Measurements from ENCODE around the gene CST9L. TPM values are rescaled to one million over a fixed set of nuclear protein-coding genes. Genes with fewer than 3 reads are reported as not detected.

Gene CST9L
- polyA plus RNA-seq, 2 of the 4 experiments (the other 2 are of a cell fraction) = not detected

- H3K27ac ChIP-seq = no peak overlapping the region
- FAIRE-seq (no peak), DNase-seq (ENCODE audit: low read depth in 1 of 2, low spot score in 1 of 2) (no peak), ATAC-seq (no peak)
- 10% methylated on average over 5 of the region's 5 CpGs for WGBS (ENCODE audit: missing lambda C conversion rate)
- H3K4me3 ChIP-seq = no peak overlapping the region
- no peak overlapping the region for H3K4me2 ChIP-seq
- no peaks in the 10 kb centered on the region for H3K4me1 ChIP-seq
- ChIA-PET POLR2A (no interaction called here), CTCF (interaction anchor here (0.7 to 2.1 kb wide), 2 partner anchors 106 to 1739 kb away, joined by 3 to 6 read pairs; no protein-coding TSS in a partner anchor)
- no peaks in the 10 kb centered on the region for H3K9me3 ChIP-seq
- TF ChIP-seq PHF8 (IDR thresholded peaks at IDR 0.05; ENCODE audit: borderline replicate concordance, low read depth) = no peak
- no peak for TF ChIP-seq RAD21 (conservative IDR thresholded peaks at IDR 0.05 in 1 of 2, IDR thresholded peaks at IDR 0.05 in 1 of 2)
- no peak for TF ChIP-seq CBX8 (IDR thresholded peaks at IDR 0.05)
- TF ChIP-seq ZC3H11A (IDR thresholded peaks at IDR 0.05) = no peak
- TF ChIP-seq MAX (IDR thresholded peaks at IDR 0.05) = no peak
- no peak for TF ChIP-seq GATA3 (IDR thresholded peaks at IDR 0.05; ENCODE audit: borderline replicate concordance)
- TF ChIP-seq CBX2 (IDR thresholded peaks at IDR 0.05; ENCODE audit: borderline replicate concordance, low read depth) = no peak
- TF ChIP-seq HDAC2 (IDR thresholded peaks at IDR 0.05) = no peak
- TF ChIP-seq RARB (CRISPR knock-in tag; IDR thresholded peaks at IDR 0.05) = no peak
- TF ChIP-seq ZSCAN20 (CRISPR knock-in tag; IDR thresholded peaks at IDR 0.05) = no peak
- TF ChIP-seq CTCF (IDR thresholded peaks at IDR 0.05) = no peak
- TF ChIP-seq RFX5 (IDR thresholded peaks at IDR 0.05) = no peak
- no peak for TF ChIP-seq MAFK (IDR thresholded peaks at IDR 0.05; ENCODE audit: partially characterized antibody)
- no peak for TF ChIP-seq ZFP36 (IDR thresholded peaks at IDR 0.05; ENCODE audit: borderline replicate concordance, partially characterized antibody)
- TF ChIP-seq HMGXB4 (CRISPR knock-in tag; IDR thresholded peaks at IDR 0.05; ENCODE audit: borderline replicate concordance) = no peak
- TF ChIP-seq BCL3 (IDR thresholded peaks at IDR 0.05) = no peak
- TF ChIP-seq MAZ (IDR thresholded peaks at IDR 0.05; ENCODE audit: borderline replicate concordance, low read depth, low read length) = no peak
- TF ChIP-seq TP53 (CRISPR knock-in tag; IDR thresholded peaks at IDR 0.05) = no peak
Observed at GRCh38 chr20:23547613-23548012, 20.7 kb downstream of the CST9L start.

- no peak for DNase-seq (ENCODE audit: low read depth in 1 of 2, low spot score in 1 of 2)
- H3K9me3 ChIP-seq = no peaks in the 10 kb centered on the region
- no peaks in the 10 kb centered on the region for H3K4me1 ChIP-seq
- no peak for ATAC-seq
- ChIA-PET POLR2A (no interaction called here), CTCF (interaction anchor here (2.1 kb wide), 1 partner anchor 105 kb away, joined by 6 read pairs; no protein-coding TSS in a partner anchor)
- H3K4me2 ChIP-seq = no peak overlapping the region
- no peak overlapping the region for H3K4me3 ChIP-seq
- no peak for TF ChIP-seq ESRRA (IDR thresholded peaks at IDR 0.05; ENCODE audit: borderline replicate concordance, low read length)
- TF ChIP-seq BCL3 (IDR thresholded peaks at IDR 0.05) = no peak
- TF ChIP-seq ZFP36 (IDR thresholded peaks at IDR 0.05; ENCODE audit: borderline replicate concordance, partially characterized antibody) = no peak
- no peak for TF ChIP-seq HES2 (IDR thresholded peaks at IDR 0.05)
- TF ChIP-seq EP300 (IDR thresholded peaks at IDR 0.05) = no peak
- no peak for TF ChIP-seq EHF (CRISPR knock-in tag; IDR thresholded peaks at IDR 0.05)
- no peak for TF ChIP-seq MYC (IDR thresholded peaks at IDR 0.05; ENCODE audit: borderline replicate concordance, low read length)
- TF ChIP-seq NR3C1 (IDR thresholded peaks at IDR 0.05) = no peak
- no peak for TF ChIP-seq PHF8 (IDR thresholded peaks at IDR 0.05; ENCODE audit: borderline replicate concordance, low read depth)
- TF ChIP-seq HMGXB4 (CRISPR knock-in tag; IDR thresholded peaks at IDR 0.05; ENCODE audit: borderline replicate concordance) = no peak
- no peak overlapping the region for H3K27ac ChIP-seq
- WGBS (ENCODE audit: missing lambda C conversion rate) = 9% methylated on average over 12 of the region's 12 CpGs
- FAIRE-seq = no peak
Observed at GRCh38 chr20:23546435-23547144, 21.7 kb downstream of the CST9L start.

All from A549 (cell line).